ENCODE data around the gene PSMC2.
"Not testable (repeated sequence)": the region's sequence is repeated elsewhere in the genome, so short reads cannot be mapped to it uniquely, and the experiment has no call there.

PSMC2 gene

GRCh38 chr7:103373866-103374643 lies 26.6 kb downstream of the PSMC2 start:
- no peak for FAIRE-seq
- DNase-seq (ENCODE audit: insufficient read length, low spot score): no peak

GRCh38 chr7:103379270-103379975 lies 32.0 kb downstream of the PSMC2 start:
- DNase-seq (ENCODE audit: insufficient read length, low spot score) (no peak), FAIRE-seq (no peak)

GRCh38 chr7:103380395-103381191 lies 33.1 kb downstream of the PSMC2 start:
- no peak for FAIRE-seq
- DNase-seq (ENCODE audit: insufficient read length, low spot score): no peak

- DNase-seq (ENCODE audit: insufficient read length, low spot score) (no peak), FAIRE-seq (no peak)
These were observed 34.0 kb downstream of the PSMC2 start for GRCh38 chr7:103381280-103382031.

- DNase-seq (ENCODE audit: insufficient read length, low spot score): no peak
- no peak for FAIRE-seq
These were observed 34.6 kb downstream of the PSMC2 start for GRCh38 chr7:103382032-103382402.

- no peak for FAIRE-seq
- DNase-seq (ENCODE audit: insufficient read length, low spot score): no peak
These were observed 39.8 kb downstream of the PSMC2 start for GRCh38 chr7:103387242-103387641.

- FAIRE-seq (no peak), DNase-seq (ENCODE audit: insufficient read length, low spot score) (no peak)
These were observed 41.2 kb downstream of the PSMC2 start for GRCh38 chr7:103388469-103389140.

GRCh38 chr7:103389263-103389662 lies 41.8 kb downstream of the PSMC2 start:
- DNase-seq (ENCODE audit: insufficient read length, low spot score) (no peak), FAIRE-seq (no peak)

- FAIRE-seq (no peak), DNase-seq (ENCODE audit: insufficient read length, low spot score) (no peak)
These were observed 43.7 kb downstream of the PSMC2 start for GRCh38 chr7:103391150-103391549.

GRCh38 chr7:103391976-103392375 lies 44.5 kb downstream of the PSMC2 start:
- DNase-seq (ENCODE audit: insufficient read length, low spot score) (no peak), FAIRE-seq (no peak)

- DNase-seq (ENCODE audit: insufficient read length, low spot score): no peak
- FAIRE-seq: no peak
These were observed 47.1 kb downstream of the PSMC2 start for GRCh38 chr7:103394566-103394965.

GRCh38 chr7:103395071-103395470 lies 47.6 kb downstream of the PSMC2 start:
- DNase-seq (ENCODE audit: insufficient read length, low spot score) (no peak), FAIRE-seq (no peak)

GRCh38 chr7:103396471-103396870 lies 49.0 kb downstream of the PSMC2 start:
- DNase-seq (ENCODE audit: insufficient read length, low spot score) (no peak), FAIRE-seq (no peak)

GRCh38 chr7:103398483-103399127 lies 51.2 kb downstream of the PSMC2 start:
- DNase-seq (ENCODE audit: insufficient read length, low spot score) (no peak), FAIRE-seq (no peak)

- DNase-seq (ENCODE audit: insufficient read length, low spot score); FAIRE-seq: not testable (repeated sequence)
These were observed 52.2 kb downstream of the PSMC2 start for GRCh38 chr7:103399687-103400086.

- not testable (repeated sequence) for DNase-seq (ENCODE audit: insufficient read length, low spot score); FAIRE-seq
These were observed 58.6 kb downstream of the PSMC2 start for GRCh38 chr7:103405789-103406613.

- no peak for FAIRE-seq
These were observed 64.7 kb downstream of the PSMC2 start for GRCh38 chr7:103412151-103412550.

GRCh38 chr7:103413407-103413806 lies 66.0 kb downstream of the PSMC2 start:
- FAIRE-seq (no peak), DNase-seq (ENCODE audit: insufficient read length, low spot score) (no peak)

More at GRCh38 chr7:103412151-103412550, 64.7 kb downstream of the PSMC2 start:
- DNase-seq (ENCODE audit: insufficient read length, low spot score): no peak

- FAIRE-seq (no peak), DNase-seq (ENCODE audit: insufficient read length, low spot score) (no peak)
These were observed 70.8 kb downstream of the PSMC2 start for GRCh38 chr7:103418241-103418640.

Measured in GM19239 (cell line).